Endothelial cell of umbilical vein (primary cell): Measurements from ENCODE around the gene THUMPD3.

ENCODE experiments used
- GATA2 ChIP-seq: IDR thresholded peaks from 2 replicates; pipeline ENCODE4 v1.7.0; 2011; ENCODE audit warnings: low read depth, mild to moderate bottlenecking, moderate library complexity, mixed read lengths, low read length; ENCODE audit not compliant: insufficient read length, insufficient read depth
- JUN ChIP-seq: IDR thresholded peaks from 2 replicates; pipeline ENCODE4 v1.6.1; 2011; ENCODE audit warnings: borderline replicate concordance, low read depth; ENCODE audit not compliant: insufficient read length, insufficient read depth
- POLR2A ChIP-seq: IDR thresholded peaks from 2 replicates; pipeline ENCODE4 v1.6.1; 2012; ENCODE audit warnings: low read depth, mild to moderate bottlenecking, control low read depth, low read length
- POLR2AphosphoS5 ChIP-seq: IDR thresholded peaks from 2 replicates; pipeline ENCODE4 v1.6.1; 2012; ENCODE audit warnings: low read depth, mild to moderate bottlenecking, control low read depth, low read length, moderate library complexity; ENCODE audit not compliant: insufficient read depth
- TF ChIP-seq, protein P1 (sequence below), 2 donors: IDR thresholded peaks; 1 replicate in 1 of 2; 2 replicates in 1 of 2; pipeline ENCODE4 v1.5.1; 2011; ENCODE audit warnings: low read length in 2 of 2, mild to moderate bottlenecking in 2 of 2, moderate library complexity in 2 of 2, control low read depth in 1 of 2, inconsistent platforms in 1 of 2, low read depth in 1 of 2; ENCODE audit not compliant: insufficient read depth in 1 of 2; ENCODE audit errors: extremely low read depth in 1 of 2

- TF ChIP-seq, protein P1, sequence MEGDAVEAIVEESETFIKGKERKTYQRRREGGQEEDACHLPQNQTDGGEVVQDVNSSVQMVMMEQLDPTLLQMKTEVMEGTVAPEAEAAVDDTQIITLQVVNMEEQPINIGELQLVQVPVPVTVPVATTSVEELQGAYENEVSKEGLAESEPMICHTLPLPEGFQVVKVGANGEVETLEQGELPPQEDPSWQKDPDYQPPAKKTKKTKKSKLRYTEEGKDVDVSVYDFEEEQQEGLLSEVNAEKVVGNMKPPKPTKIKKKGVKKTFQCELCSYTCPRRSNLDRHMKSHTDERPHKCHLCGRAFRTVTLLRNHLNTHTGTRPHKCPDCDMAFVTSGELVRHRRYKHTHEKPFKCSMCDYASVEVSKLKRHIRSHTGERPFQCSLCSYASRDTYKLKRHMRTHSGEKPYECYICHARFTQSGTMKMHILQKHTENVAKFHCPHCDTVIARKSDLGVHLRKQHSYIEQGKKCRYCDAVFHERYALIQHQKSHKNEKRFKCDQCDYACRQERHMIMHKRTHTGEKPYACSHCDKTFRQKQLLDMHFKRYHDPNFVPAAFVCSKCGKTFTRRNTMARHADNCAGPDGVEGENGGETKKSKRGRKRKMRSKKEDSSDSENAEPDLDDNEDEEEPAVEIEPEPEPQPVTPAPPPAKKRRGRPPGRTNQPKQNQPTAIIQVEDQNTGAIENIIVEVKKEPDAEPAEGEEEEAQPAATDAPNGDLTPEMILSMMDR (IDR thresholded peaks at IDR 0.05; ENCODE audit: extremely low read depth in 1 of 2, insufficient read depth in 1 of 2, low read depth in 1 of 2, low read length in 2 of 2): no peak
- TF ChIP-seq POLR2A (no peak), GATA2 (no peak), POLR2AphosphoS5 (no peak), JUN (no peak)
Measured at GRCh38 chr3:9386078-9386459, 23.2 kb downstream of the THUMPD3 start.
